ENCODE results near the gene PTPRK. TPM values are rescaled to one million over a fixed set of nuclear protein-coding genes. Genes with fewer than 3 reads are reported as not detected.

The PTPRK gene
- total RNA-seq, 2 experiments from 2014 or later, result 1.8 to 2.2 TPM

DNA sequence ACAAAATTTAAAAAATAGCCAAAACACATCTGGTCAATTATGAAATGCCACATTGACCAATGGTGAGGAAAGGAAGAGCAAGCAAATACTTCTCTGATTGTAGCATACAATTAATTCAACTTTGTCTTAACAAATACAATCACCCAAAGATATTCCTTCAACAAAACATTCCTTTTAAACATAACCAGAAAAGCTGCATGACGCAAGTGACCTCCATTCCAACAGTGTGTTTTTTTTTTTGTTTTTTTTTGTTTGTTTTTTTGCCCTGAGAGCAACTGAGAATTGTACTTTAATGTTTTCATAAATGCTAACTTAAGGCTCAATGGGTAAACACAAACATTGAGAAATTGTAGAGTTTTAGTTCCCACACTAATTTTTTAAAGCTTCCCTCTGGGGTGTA, 184.4 kb downstream of the PTPRK start:
- no peak overlapping the region for H3K4me3 Mint-ChIP-seq
- CTCF ChIA-PET, result interaction anchor here (0.6 to 0.9 kb wide), 2 partner anchors 264 to 481 kb away, joined by 3 read pairs; no protein-coding TSS in a partner anchor
- intact Hi-C loops (cut with micrococcal nuclease), result no loop called here
- POLR2A ChIA-PET, result no interaction called here
- no peaks in the 10 kb centered on the region for H3K4me1 Mint-ChIP-seq (ENCODE audit: low read depth)
- DNase-seq, result no peak
- H3K27ac Mint-ChIP-seq, result no peak overlapping the region
- no peaks in the 10 kb centered on the region for H3K27me3 Mint-ChIP-seq
- no peaks in the 10 kb centered on the region for H3K36me3 Mint-ChIP-seq
- H3K9me3 Mint-ChIP-seq, result no peaks in the 10 kb centered on the region

DNA sequence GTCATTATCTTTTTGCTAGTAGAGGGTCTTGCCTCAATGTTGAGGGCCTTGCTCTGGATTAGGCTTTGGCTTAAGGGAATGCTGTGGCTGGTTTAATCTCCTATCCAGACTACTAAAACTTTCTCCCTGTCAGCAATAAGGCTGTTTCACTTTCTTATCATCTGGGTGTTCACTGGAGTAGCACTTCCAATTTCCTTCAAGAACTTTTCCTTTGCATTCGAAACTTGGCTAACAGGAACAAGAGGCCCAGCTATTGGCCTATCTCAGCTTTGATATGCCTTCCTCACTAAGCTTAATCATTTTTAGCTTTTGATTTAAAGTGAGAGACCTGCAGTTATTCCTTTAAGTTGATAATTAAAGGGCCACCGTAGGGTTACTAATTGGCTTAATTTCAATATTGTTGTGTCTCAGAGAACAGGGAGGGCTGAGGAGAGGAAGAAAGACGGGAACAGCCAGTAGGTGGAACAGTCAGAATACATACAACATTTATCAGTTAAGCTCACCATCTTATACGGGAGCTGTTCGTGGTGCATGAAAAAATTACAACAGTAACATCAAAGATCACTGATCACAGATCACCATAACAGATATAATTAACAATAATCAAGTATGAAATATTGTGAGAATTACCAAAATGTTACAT, 186.7 kb downstream of the PTPRK start:
- no peak for DNase-seq
- ChIA-PET CTCF (interaction anchor here (1.0 to 1.1 kb wide), 2 partner anchors 476 to 478 kb away, joined by 3 to 4 read pairs; no protein-coding TSS in a partner anchor), POLR2A (no interaction called here)
- no peaks in the 10 kb centered on the region for H3K9me3 Mint-ChIP-seq
- no peaks in the 10 kb centered on the region for H3K4me1 Mint-ChIP-seq (ENCODE audit: low read depth)
- no peak overlapping the region for H3K27ac Mint-ChIP-seq
- no peaks in the 10 kb centered on the region for H3K27me3 Mint-ChIP-seq
- intact Hi-C loops (cut with micrococcal nuclease), result no loop called here
- H3K36me3 Mint-ChIP-seq, result no peaks in the 10 kb centered on the region
- H3K4me3 Mint-ChIP-seq, result no peak overlapping the region

DNA sequence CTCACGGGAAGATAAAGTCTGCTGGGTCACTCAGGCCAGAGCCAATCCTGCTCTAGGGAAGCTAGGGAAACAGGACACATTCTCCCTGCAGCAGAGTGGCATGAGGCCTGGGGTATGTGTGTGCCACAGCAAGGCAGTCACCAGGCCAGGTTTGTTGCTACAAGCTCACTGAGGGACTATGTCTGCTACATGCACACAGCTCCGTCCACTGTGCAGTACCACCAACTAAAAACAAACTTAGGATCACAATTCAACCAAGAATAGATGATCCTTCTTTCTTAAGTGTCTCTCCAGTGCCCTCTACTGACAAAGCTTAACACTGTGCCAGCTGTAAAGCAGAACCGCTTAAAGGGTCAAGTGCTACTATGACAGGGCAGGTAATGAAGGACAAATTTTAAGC, 192.5 kb downstream of the PTPRK start:
- H3K4me1 Mint-ChIP-seq (ENCODE audit: low read depth), result no peaks in the 10 kb centered on the region
- no peak overlapping the region for H3K27ac Mint-ChIP-seq
- no peaks in the 10 kb centered on the region for H3K36me3 Mint-ChIP-seq
- POLR2A ChIA-PET, result interaction anchor here (0.6 to 1.1 kb wide), 2 partner anchors 91 to 472 kb away, joined by 3 to 5 read pairs; no protein-coding TSS in a partner anchor
- peaks cover 6% of the 10 kb centered on the region for H3K9me3 Mint-ChIP-seq
- CTCF ChIA-PET, result interaction anchor here (0.6 to 4.1 kb wide), 29 partner anchors 8 to 720 kb away, joined by 3 to 59 read pairs (median 3); no protein-coding TSS in a partner anchor
- peak; percentile 24 for DNase-seq
- intact Hi-C loops (cut with micrococcal nuclease), result loop anchor here (1.0 to 10.0 kb wide), 4 partner anchors 353 to 773 kb away; no protein-coding TSS in a partner anchor
- H3K27me3 Mint-ChIP-seq, result no peaks in the 10 kb centered on the region
- H3K4me3 Mint-ChIP-seq, result no peak overlapping the region

DNA sequence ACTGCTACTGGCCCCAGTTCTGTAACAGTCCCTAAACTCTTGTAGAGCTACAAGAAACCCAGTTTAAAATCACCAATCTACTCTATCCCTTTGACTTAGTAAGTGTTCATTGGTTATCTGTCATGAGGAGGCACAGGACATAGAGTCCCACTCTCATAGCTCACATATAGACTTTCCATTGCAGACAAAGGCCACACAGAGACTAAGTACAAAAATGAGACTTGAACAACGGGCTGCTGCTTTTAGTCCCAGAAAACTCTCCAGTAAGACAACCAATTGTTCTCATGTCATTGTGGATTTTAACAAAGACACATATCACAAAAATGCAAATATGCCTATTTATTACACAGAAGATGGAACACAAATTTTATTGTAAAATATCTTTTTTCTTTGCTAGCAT, 197.4 kb downstream of the PTPRK start:
- peaks cover 4% of the 10 kb centered on the region for H3K9me3 Mint-ChIP-seq
- no peak for DNase-seq
- no peaks in the 10 kb centered on the region for H3K27me3 Mint-ChIP-seq
- ChIA-PET CTCF (no interaction called here), POLR2A (no interaction called here)
- no peaks in the 10 kb centered on the region for H3K36me3 Mint-ChIP-seq
- no peaks in the 10 kb centered on the region for H3K4me1 Mint-ChIP-seq (ENCODE audit: low read depth)
- intact Hi-C loops (cut with micrococcal nuclease), result loop anchor here (10.0 kb wide), 2 partner anchors 348 to 768 kb away; no protein-coding TSS in a partner anchor
- no peak overlapping the region for H3K27ac Mint-ChIP-seq
- no peak overlapping the region for H3K4me3 Mint-ChIP-seq

DNA sequence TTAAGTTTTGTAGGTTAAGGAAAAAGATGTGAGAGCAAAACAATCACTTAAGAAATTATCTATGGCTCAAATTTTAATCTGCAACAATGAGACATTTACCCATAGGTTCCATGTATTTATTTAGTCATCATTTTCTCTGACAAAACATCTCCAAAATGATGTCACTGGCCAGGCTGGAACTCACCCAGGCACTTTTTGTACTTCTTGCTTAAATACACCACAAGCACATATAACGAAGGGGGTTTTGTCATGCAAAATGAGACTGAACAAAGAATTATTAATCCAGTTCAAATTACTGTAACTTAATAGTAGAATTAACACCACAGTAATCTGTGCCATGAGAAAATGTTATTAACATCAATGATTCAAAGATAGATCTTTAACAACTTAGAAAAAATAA, 200.5 kb downstream of the PTPRK start:
- no peak for DNase-seq
- no peaks in the 10 kb centered on the region for H3K4me1 Mint-ChIP-seq (ENCODE audit: low read depth)
- intact Hi-C loops (cut with micrococcal nuclease), result loop anchor here (10.0 kb wide), 2 partner anchors 345 to 765 kb away; no protein-coding TSS in a partner anchor
- H3K9me3 Mint-ChIP-seq, result no peaks in the 10 kb centered on the region
- CTCF ChIA-PET, result interaction anchor here (1.0 kb wide), 1 partner anchor 8 kb away, joined by 3 read pairs; no protein-coding TSS in a partner anchor
- H3K36me3 Mint-ChIP-seq, result no peaks in the 10 kb centered on the region
- no peak overlapping the region for H3K4me3 Mint-ChIP-seq
- no peaks in the 10 kb centered on the region for H3K27me3 Mint-ChIP-seq
- POLR2A ChIA-PET, result no interaction called here
- no peak overlapping the region for H3K27ac Mint-ChIP-seq

DNA sequence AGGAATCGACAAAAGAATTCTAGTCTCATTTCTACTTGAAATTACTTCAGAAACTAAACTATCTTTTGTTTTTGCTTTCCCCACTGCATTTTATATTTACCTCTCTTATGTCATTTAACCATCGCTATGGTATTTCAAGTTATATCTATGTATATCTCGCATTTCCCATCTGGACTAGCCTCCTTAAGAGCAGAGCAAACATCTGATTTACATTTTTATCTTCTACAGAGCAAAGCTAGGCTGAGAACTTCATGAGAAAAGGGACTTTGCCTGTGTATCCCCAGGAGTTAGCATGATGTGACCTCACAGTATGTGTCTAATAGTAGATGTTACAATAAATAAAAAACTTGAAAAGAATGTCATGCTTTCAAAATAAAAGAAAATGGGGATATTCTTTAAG, 201.2 kb downstream of the PTPRK start:
- Mint-ChIP-seq H3K27ac (no peak overlapping the region), H3K4me3 (no peak overlapping the region), H3K36me3 (no peaks in the 10 kb centered on the region), H3K4me1 (ENCODE audit: low read depth) (no peaks in the 10 kb centered on the region), H3K9me3 (no peaks in the 10 kb centered on the region), H3K27me3 (no peaks in the 10 kb centered on the region)
- intact Hi-C loops (cut with micrococcal nuclease), result no loop called here
- no peak for DNase-seq
- ChIA-PET POLR2A (no interaction called here), CTCF (interaction anchor here (1.0 kb wide), 1 partner anchor 9 kb away, joined by 3 read pairs; no protein-coding TSS in a partner anchor)

DNA sequence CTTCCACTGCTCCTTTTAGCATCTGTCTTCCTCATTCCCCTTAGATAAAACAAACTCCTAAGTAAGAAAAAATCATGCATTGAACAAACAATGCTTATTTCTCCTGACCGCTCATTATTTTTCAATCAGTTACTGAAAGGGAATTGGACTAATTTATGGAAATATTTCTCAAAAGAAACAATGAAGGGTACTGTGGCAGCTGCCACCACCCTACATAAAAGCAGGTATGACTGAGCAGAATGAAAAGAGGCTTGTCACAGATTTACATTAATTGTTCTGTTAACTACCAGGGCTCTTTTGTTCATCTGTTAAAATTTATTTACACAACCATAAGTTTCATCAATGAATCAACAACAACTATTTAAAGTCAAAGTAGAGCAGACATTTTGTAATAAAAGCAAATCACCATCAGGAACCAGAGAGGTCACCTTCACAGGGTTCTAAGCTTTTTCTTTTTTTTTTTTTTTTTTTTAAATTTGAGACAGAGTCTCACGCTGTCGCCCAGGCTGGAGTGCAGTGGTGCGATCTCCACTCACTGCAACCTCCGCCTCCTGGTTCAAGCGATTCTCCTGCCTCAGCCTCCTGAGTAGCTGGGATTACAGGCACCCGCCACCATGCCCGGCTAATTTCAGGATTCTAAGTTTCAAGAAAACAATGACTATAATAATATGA, 204.0 kb downstream of the PTPRK start:
- no peak overlapping the region for H3K27ac Mint-ChIP-seq
- no peaks in the 10 kb centered on the region for H3K36me3 Mint-ChIP-seq
- peaks cover 3% of the 10 kb centered on the region for H3K4me1 Mint-ChIP-seq (ENCODE audit: low read depth)
- no peaks in the 10 kb centered on the region for H3K27me3 Mint-ChIP-seq
- no peak for DNase-seq
- no peaks in the 10 kb centered on the region for H3K9me3 Mint-ChIP-seq
- H3K4me3 Mint-ChIP-seq, result no peak overlapping the region
- CTCF ChIA-PET, result interaction anchor here (1.3 kb wide), 1 partner anchor 12 kb away, joined by 5 read pairs; no protein-coding TSS in a partner anchor
- intact Hi-C loops (cut with micrococcal nuclease), result no loop called here
- POLR2A ChIA-PET, result no interaction called here

DNA sequence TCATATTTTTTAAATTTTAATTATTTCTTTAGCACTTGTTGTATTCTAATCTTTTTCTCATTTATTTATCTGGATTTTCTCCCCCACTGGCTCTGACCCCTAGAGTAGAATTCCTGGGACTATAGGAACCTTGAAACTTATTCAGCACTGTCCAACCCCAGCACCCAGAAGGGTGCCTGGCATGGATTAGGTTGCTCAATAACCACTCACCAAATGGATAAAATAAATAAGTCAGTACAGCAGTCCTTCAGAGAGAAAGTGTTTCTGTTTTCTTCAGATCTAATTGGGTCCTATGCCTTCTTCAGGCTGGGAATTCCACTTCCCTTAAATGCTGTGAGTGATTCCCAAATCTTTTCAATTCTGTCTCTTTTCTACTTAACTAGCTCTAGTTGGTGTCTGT, 206.2 kb downstream of the PTPRK start:
- Mint-ChIP-seq H3K9me3 (no peaks in the 10 kb centered on the region), H3K36me3 (no peaks in the 10 kb centered on the region), H3K27ac (no peak overlapping the region), H3K4me1 (ENCODE audit: low read depth) (peaks cover 3% of the 10 kb centered on the region), H3K27me3 (no peaks in the 10 kb centered on the region), H3K4me3 (no peak overlapping the region)
- CTCF ChIA-PET, result no interaction called here
- DNase-seq, result no peak
- POLR2A ChIA-PET, result no interaction called here
- intact Hi-C loops (cut with micrococcal nuclease), result no loop called here

DNA sequence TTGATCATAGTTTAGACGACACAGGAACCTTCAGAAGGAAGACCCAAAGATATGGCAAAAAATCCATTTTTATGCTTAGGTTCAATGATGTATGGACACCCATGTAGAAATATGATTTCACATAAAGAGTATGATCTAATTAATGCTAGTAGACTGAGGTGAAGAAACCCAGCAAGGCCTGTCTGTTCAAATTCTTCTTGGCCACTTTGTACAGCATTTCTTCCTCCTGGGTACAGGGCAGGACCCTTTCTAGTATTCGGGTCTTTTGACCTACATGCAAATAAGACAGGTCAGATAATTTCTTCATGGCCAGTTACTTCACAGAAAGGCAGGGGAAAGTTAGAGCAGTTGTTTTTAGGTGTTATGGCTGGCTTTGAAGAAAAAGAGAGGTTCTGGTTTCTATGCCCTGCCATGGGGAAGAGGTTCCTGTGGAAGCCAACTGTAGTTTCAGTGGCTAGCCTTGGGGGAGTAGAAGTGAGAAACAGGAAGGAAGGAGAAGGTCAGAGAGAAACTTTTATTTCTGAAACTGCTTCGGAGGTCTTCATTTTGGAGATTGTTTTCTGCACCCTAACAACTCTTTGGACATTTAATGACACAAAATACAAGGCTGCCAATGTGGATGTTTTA, 208.3 kb downstream of the PTPRK start:
- intact Hi-C loops (cut with micrococcal nuclease), result no loop called here
- Mint-ChIP-seq H3K27me3 (no peaks in the 10 kb centered on the region), H3K4me1 (ENCODE audit: low read depth) (peaks cover 3% of the 10 kb centered on the region), H3K4me3 (no peak overlapping the region), H3K36me3 (no peaks in the 10 kb centered on the region), H3K9me3 (no peaks in the 10 kb centered on the region), H3K27ac (no peak overlapping the region)
- DNase-seq, result no peak
- ChIA-PET CTCF (no interaction called here), POLR2A (no interaction called here)

DNA sequence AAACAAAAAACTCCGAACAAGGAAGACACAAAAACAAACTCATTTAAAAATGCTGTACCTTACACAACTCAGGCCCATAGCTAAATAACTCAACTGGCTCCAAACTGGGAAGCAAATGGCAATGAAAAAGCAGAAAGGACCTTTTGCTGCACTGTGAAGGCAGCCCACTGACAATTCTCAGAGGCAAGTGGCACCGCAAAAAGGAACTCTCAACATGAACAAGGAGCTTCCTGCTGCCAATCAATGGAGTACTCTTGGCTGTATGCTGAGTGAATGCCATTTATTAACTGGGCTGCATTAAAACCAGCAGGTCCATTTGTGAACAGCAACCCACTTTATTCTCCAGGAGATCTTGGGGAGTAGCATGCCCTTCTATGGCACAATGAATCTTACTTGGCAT, 209.9 kb downstream of the PTPRK start:
- no peaks in the 10 kb centered on the region for H3K9me3 Mint-ChIP-seq
- no peaks in the 10 kb centered on the region for H3K36me3 Mint-ChIP-seq
- H3K27ac Mint-ChIP-seq, result no peak overlapping the region
- POLR2A ChIA-PET, result no interaction called here
- CTCF ChIA-PET, result interaction anchor here (0.6 to 1.1 kb wide), 2 partner anchors 441 to 573 kb away, joined by 3 to 4 read pairs; no protein-coding TSS in a partner anchor
- intact Hi-C loops (cut with micrococcal nuclease), result no loop called here
- DNase-seq, result no peak
- peaks cover 3% of the 10 kb centered on the region for H3K4me1 Mint-ChIP-seq (ENCODE audit: low read depth)
- H3K4me3 Mint-ChIP-seq, result no peak overlapping the region
- H3K27me3 Mint-ChIP-seq, result no peaks in the 10 kb centered on the region

DNA sequence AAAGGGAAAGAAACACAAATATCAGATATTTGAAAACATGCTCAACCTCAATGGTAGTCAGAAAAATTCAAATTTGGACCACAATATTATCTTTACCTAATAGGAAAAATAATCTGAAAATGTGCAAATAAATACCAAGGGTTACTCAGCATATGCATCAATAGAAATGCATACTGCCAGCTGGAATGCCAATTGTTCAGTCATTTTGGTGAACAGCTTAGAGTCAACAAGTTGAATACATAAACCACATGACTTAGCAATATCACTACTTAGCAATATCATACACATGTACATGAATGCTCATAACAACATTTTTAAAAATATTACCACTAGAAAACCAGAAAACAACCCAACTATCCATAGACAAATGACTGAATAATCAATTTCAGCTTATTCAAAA, 212.7 kb downstream of the PTPRK start:
- intact Hi-C loops (cut with micrococcal nuclease), result no loop called here
- Mint-ChIP-seq H3K27me3 (no peaks in the 10 kb centered on the region), H3K9me3 (no peaks in the 10 kb centered on the region), H3K27ac (no peak overlapping the region), H3K36me3 (no peaks in the 10 kb centered on the region), H3K4me3 (no peak overlapping the region), H3K4me1 (ENCODE audit: low read depth) (peaks cover 3% of the 10 kb centered on the region)
- DNase-seq, result no peak
- ChIA-PET CTCF (interaction anchor here (0.6 kb wide), 1 partner anchor 944 kb away, joined by 3 read pairs; no protein-coding TSS in a partner anchor), POLR2A (no interaction called here)

DNA sequence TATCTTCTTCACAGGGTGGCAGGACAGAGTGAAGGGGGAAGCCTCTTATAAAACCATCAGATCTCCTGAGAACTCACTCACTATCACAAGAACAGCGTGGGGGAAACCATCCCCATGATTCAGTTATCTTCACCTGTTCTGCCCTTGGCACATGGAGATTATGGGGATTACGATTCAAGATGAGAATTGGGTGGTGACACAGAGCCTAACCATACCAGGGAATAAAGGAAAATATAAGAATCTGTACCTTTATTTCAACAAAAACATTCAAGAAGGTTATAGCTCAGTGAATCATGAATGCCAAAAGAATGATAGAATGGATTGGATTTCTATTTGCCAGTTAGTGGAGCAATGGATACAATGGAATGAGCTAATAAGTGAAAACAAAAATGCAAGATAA, 214.4 kb downstream of the PTPRK start:
- Mint-ChIP-seq H3K9me3 (no peaks in the 10 kb centered on the region), H3K27ac (no peak overlapping the region), H3K4me1 (ENCODE audit: low read depth) (no peaks in the 10 kb centered on the region), H3K4me3 (no peak overlapping the region), H3K36me3 (no peaks in the 10 kb centered on the region), H3K27me3 (no peaks in the 10 kb centered on the region)
- no peak for DNase-seq
- intact Hi-C loops (cut with micrococcal nuclease), result no loop called here
- ChIA-PET CTCF (no interaction called here), POLR2A (no interaction called here)

Measured in activated CD4-positive, alpha-beta memory T cell treated with anti-CD3 and anti-CD28 coated beads for 36 hours (primary cell).